ENCODE measurements around the gene IGF2R. TPM values are rescaled to one million over a fixed set of nuclear protein-coding genes. Genes with fewer than 3 reads are reported as not detected.

The IGF2R gene
- total RNA-seq, 1 experiment from 2014 or later = 92.2 TPM

DNA sequence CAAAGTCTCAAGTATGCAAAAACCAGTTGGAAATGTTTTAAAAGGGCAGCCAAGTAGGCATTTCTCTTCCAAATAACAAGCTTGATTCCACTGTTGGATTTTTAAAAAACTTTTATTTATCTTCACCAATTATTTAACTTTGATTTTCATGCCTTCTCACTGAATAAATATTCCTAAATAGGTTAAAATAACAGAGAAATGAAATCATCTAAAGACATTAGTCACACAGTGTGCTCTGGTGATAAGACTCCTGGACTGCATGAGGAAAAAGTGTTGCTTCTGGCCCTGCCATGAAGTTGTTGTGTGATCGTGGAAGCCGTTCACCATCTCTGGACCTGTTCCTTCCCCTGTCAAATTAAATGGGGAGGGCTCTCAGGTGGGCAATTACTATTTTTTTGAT is 33.8 kb upstream of the IGF2R start:
- no peak overlapping the region for H3K4me3 Mint-ChIP-seq (ENCODE audit: unreplicated experiment)
- H3K27ac Mint-ChIP-seq (ENCODE audit: unreplicated experiment) = no peak overlapping the region
- Histone ChIP-seq H3K4me1 (no peaks in the 10 kb centered on the region), H3K36me3 (ENCODE audit: control insufficient read depth, insufficient read depth, low read length) (no peaks in the 10 kb centered on the region), H3K27me3 (replicated peaks; ENCODE audit: control insufficient read depth, insufficient read depth, low read length) (peaks cover 2% of the 10 kb centered on the region; the same call in 1 of the 2 replicates), H3K9me3 (0 out of 2 replicates have a peak, but pooled peaks cover 4% of the 10 kb centered on the region), H3K4me3 (ENCODE audit: low read depth, low read length) (no peak overlapping the region)
- POLR2A ChIA-PET = no interaction called here
- BruUV-seq (replicated peaks) = no TSS peak
- peaks cover 14% of the 10 kb centered on the region for H3K27me3 Mint-ChIP-seq (ENCODE audit: insufficient read depth, unreplicated experiment)
- DNase-seq = no peak
- CTCF ChIA-PET = no interaction called here
- no peaks in the 10 kb centered on the region for H3K4me1 Mint-ChIP-seq (ENCODE audit: low read depth, unreplicated experiment)
- no peak for TF ChIP-seq CTCF (IDR thresholded peaks at IDR 0.05; ENCODE audit: insufficient read depth in 1 of 2, low read depth in 1 of 2, low read length in 1 of 2, severe bottlenecking in 1 of 2, unreplicated experiment in 1 of 2)
- H3K9me3 Mint-ChIP-seq (ENCODE audit: unreplicated experiment) = no peaks in the 10 kb centered on the region
- intact Hi-C loops (cut with micrococcal nuclease; ENCODE audit: unreplicated experiment) = no loop called here
- H3K36me3 Mint-ChIP-seq (ENCODE audit: insufficient read depth, unreplicated experiment) = no peaks in the 10 kb centered on the region

GRCh38 chr6:159935633-159936032 is 33.2 kb upstream of the IGF2R start:
- Mint-ChIP-seq H3K9me3 (ENCODE audit: unreplicated experiment) (no peaks in the 10 kb centered on the region), H3K27me3 (ENCODE audit: insufficient read depth, unreplicated experiment) (peaks cover 14% of the 10 kb centered on the region), H3K4me3 (ENCODE audit: unreplicated experiment) (no peak overlapping the region), H3K36me3 (ENCODE audit: insufficient read depth, unreplicated experiment) (no peaks in the 10 kb centered on the region), H3K4me1 (ENCODE audit: low read depth, unreplicated experiment) (no peaks in the 10 kb centered on the region), H3K27ac (ENCODE audit: unreplicated experiment) (no peak overlapping the region)
- Histone ChIP-seq H3K9me3 (0 out of 2 replicates have a peak, but pooled peaks cover 4% of the 10 kb centered on the region), H3K36me3 (ENCODE audit: control insufficient read depth, insufficient read depth, low read length) (no peaks in the 10 kb centered on the region), H3K4me3 (ENCODE audit: low read depth, low read length) (no peak overlapping the region), H3K4me1 (no peaks in the 10 kb centered on the region), H3K27me3 (replicated peaks; ENCODE audit: control insufficient read depth, insufficient read depth, low read length) (peaks cover 2% of the 10 kb centered on the region; the same call in 1 of the 2 replicates)
- TF ChIP-seq CTCF (IDR thresholded peaks at IDR 0.05; ENCODE audit: insufficient read depth in 1 of 2, low read depth in 1 of 2, low read length in 1 of 2, severe bottlenecking in 1 of 2, unreplicated experiment in 1 of 2) = no peak
- BruUV-seq (replicated peaks) = no TSS peak
- no peak for DNase-seq
- intact Hi-C loops (cut with micrococcal nuclease; ENCODE audit: unreplicated experiment) = no loop called here
- POLR2A ChIA-PET = no interaction called here
- CTCF ChIA-PET = no interaction called here

DNA sequence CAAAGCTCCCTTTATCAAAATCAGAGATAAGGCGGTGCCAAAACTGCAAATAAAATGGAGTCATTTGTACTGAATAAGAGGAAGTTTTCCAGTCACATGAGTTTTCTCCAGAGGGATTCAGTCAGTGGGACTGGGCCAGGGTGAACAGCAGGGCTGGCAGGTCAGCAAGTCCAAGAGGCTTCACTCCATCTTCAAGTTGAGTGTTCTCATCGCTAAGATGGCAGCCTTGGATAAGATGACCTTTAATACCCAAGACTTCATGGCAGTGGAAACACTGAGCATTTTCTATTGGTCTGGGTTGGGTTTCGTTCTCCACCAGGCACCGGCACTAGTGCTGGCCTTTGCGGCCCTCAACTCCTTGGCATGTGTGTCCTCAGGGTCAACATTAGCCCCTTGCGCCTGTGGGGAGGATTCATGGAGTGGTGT is 29.3 kb upstream of the IGF2R start:
- Mint-ChIP-seq H3K36me3 (ENCODE audit: insufficient read depth, unreplicated experiment) (no peaks in the 10 kb centered on the region), H3K27ac (ENCODE audit: unreplicated experiment) (no peak overlapping the region), H3K4me3 (ENCODE audit: unreplicated experiment) (no peak overlapping the region), H3K9me3 (ENCODE audit: unreplicated experiment) (peaks cover 9% of the 10 kb centered on the region), H3K4me1 (ENCODE audit: low read depth, unreplicated experiment) (peaks cover 6% of the 10 kb centered on the region), H3K27me3 (ENCODE audit: insufficient read depth, unreplicated experiment) (peaks cover 12% of the 10 kb centered on the region)
- H3K9me3 ChIP-seq = peaks cover 13% of the 10 kb centered on the region
- BruUV-seq (replicated peaks) = no TSS peak
- no peak for TF ChIP-seq CTCF (IDR thresholded peaks at IDR 0.05; ENCODE audit: insufficient read depth in 1 of 2, low read depth in 1 of 2, low read length in 1 of 2, severe bottlenecking in 1 of 2, unreplicated experiment in 1 of 2)
- ChIA-PET CTCF (no interaction called here), POLR2A (no interaction called here)
- intact Hi-C loops (cut with micrococcal nuclease; ENCODE audit: unreplicated experiment) = no loop called here
- H3K36me3 ChIP-seq (ENCODE audit: control insufficient read depth, insufficient read depth, low read length) = no peaks in the 10 kb centered on the region
- no peak for DNase-seq
- no peaks in the 10 kb centered on the region for H3K4me1 ChIP-seq
- H3K27me3 ChIP-seq (replicated peaks; ENCODE audit: control insufficient read depth, insufficient read depth, low read length) = no peaks in the 10 kb centered on the region
- H3K4me3 ChIP-seq (ENCODE audit: low read depth, low read length) = no peak overlapping the region
